MM.1S (cell line): Measurements from ENCODE around the gene DAP.

Experiments used
- DNase-seq: peaks from one replicate; pipeline ENCODE4 v3.0.0-alpha.2; 2015
- H2AFZ ChIP-seq: fragments of 300-600 bp; sonication (generic); 2 replicates; pipeline ENCODE4 v1.6.0; 2016; ENCODE audit warnings: antibody characterized with exemption, low read length
- H3F3A ChIP-seq: fragments of 300-600 bp; sonication (generic); 2 replicates; pipeline ENCODE4 v1.6.1; 2016; ENCODE audit warnings: mild to moderate bottlenecking, antibody characterized with exemption, low read length, moderate library complexity, mixed read lengths; ENCODE audit not compliant: insufficient read depth
- H3K27ac ChIP-seq: fragments of 300-600 bp; sonication (generic); 2 replicates; pipeline ENCODE4 v1.5.1; 2016; ENCODE audit warnings: mild to moderate bottlenecking, low read length
- H3K27me3 ChIP-seq: fragments of 300-600 bp; sonication (generic); replicated peaks from 2 replicates; pipeline ENCODE4 v1.6.0; 2016; ENCODE audit warnings: low read length; ENCODE audit not compliant: insufficient read depth
- H3K36me3 ChIP-seq: fragments of 300-600 bp; sonication (generic); replicated peaks from 2 replicates; pipeline ENCODE4 v1.6.1; 2016; ENCODE audit warnings: mild to moderate bottlenecking, low read length, mixed read lengths; ENCODE audit not compliant: insufficient read depth
- H3K4me1 ChIP-seq: fragments of 300-600 bp; sonication (generic); 2 replicates; pipeline ENCODE4 v1.6.1; 2016; ENCODE audit warnings: low read length, mixed read lengths
- H3K4me2 ChIP-seq: fragments of 300-600 bp; sonication (generic); 2 replicates; pipeline ENCODE4 v1.6.0; 2016; ENCODE audit warnings: low read depth, low read length
- H3K4me3 ChIP-seq: fragments of 300-600 bp; sonication (generic); 2 replicates; pipeline ENCODE4 v1.5.1; 2016; ENCODE audit warnings: low read length, mixed read lengths
- H3K79me2 ChIP-seq: fragments of 300-600 bp; sonication (generic); 2 replicates; pipeline ENCODE4 v1.6.1; 2016; ENCODE audit warnings: mixed run types, low read length, mixed read lengths
- H3K9ac ChIP-seq: fragments of 300-600 bp; sonication (generic); 2 replicates; pipeline ENCODE4 v1.6.1; 2016; ENCODE audit warnings: low read length, mixed read lengths
- H3K9me2 ChIP-seq: fragments of 300-600 bp; sonication (generic); replicated peaks from 2 replicates; pipeline ENCODE4 v1.6.1; 2016; ENCODE audit warnings: mild to moderate bottlenecking, low read length, mixed read lengths; ENCODE audit not compliant: insufficient read depth
- H3K9me3 ChIP-seq: fragments of 300-600 bp; sonication (generic); replicated peaks from 2 replicates; pipeline ENCODE4 v1.6.1; 2016; ENCODE audit warnings: mild to moderate bottlenecking, low read length, mixed read lengths; ENCODE audit not compliant: insufficient read depth
- H4K20me1 ChIP-seq: fragments of 300-600 bp; sonication (generic); 2 replicates; pipeline ENCODE4 v1.6.1; 2016; ENCODE audit warnings: mild to moderate bottlenecking, low read length, moderate library complexity, mixed read lengths; ENCODE audit not compliant: insufficient read depth
- EZH2 ChIP-seq: fragments of 300-600 bp; sonication (generic); optimal IDR thresholded peaks from 2 replicates; pipeline ENCODE3; 2017; ENCODE audit warnings: low read depth, mild to moderate bottlenecking, antibody characterized with exemption, low read length, mixed read lengths
- EZH2phosphoT487 ChIP-seq: fragments of 300-600 bp; sonication (generic); IDR thresholded peaks from 2 replicates; pipeline ENCODE4 v1.6.1; 2018; ENCODE audit warnings: antibody characterized with exemption, low read length
- TF ChIP-seq, protein P1 (sequence below): fragments of 300-600 bp; sonication (generic); IDR thresholded peaks from 2 replicates; pipeline ENCODE4 v1.5.1; 2016; ENCODE audit warnings: antibody characterized with exemption, low read length, mixed read lengths

DAP gene

DNA sequence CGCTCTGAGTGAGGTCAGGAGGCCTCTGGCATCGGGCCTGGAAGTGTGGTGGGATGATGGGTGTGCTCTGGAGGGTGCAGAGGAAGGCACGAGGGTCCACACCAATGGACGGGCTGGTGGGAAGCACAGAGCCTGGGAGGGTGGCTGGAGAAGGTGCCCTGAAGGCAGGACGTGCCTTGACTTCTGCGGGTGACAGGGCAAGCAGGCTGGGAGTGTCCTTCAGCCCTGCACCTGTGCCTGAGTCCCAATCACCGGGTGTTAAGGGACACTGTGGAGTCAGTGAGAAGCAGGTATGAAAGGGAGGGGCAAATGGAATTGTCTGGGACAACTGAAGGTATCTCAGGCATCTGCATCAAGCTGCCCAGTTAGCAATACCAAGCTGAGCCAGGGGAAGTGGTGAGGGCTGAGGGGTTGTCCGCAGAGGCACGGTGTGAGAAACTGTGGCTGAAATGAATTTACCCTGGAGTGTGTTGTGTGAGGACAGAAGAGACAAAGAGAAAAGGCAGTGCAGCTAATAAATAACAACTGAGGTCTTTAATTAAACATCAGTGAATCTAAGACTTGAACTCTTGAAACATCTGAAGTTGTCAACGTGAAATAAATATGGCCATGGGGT lies 50.4 kb downstream of the DAP start:
- H4K20me1 ChIP-seq, result no peaks in the 10 kb centered on the region
- no peak overlapping the region for H3K4me3 ChIP-seq
- no peaks in the 10 kb centered on the region for H3K36me3 ChIP-seq
- H3F3A ChIP-seq, result no peaks in the 10 kb centered on the region
- no peak overlapping the region for H3K27ac ChIP-seq
- H3K4me1 ChIP-seq, result no peaks in the 10 kb centered on the region
- no peak overlapping the region for H2AFZ ChIP-seq
- DNase-seq, result no peak
- no peaks in the 10 kb centered on the region for H3K9me2 ChIP-seq
- 0 out of 2 replicates have a peak, but pooled peaks cover 5% of the 10 kb centered on the region for H3K79me2 ChIP-seq
- no peak for TF ChIP-seq EZH2phosphoT487
- no peak for TF ChIP-seq EZH2
- TF ChIP-seq, protein P1, sequence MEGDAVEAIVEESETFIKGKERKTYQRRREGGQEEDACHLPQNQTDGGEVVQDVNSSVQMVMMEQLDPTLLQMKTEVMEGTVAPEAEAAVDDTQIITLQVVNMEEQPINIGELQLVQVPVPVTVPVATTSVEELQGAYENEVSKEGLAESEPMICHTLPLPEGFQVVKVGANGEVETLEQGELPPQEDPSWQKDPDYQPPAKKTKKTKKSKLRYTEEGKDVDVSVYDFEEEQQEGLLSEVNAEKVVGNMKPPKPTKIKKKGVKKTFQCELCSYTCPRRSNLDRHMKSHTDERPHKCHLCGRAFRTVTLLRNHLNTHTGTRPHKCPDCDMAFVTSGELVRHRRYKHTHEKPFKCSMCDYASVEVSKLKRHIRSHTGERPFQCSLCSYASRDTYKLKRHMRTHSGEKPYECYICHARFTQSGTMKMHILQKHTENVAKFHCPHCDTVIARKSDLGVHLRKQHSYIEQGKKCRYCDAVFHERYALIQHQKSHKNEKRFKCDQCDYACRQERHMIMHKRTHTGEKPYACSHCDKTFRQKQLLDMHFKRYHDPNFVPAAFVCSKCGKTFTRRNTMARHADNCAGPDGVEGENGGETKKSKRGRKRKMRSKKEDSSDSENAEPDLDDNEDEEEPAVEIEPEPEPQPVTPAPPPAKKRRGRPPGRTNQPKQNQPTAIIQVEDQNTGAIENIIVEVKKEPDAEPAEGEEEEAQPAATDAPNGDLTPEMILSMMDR, result no peak
- H3K27me3 ChIP-seq, result no peaks in the 10 kb centered on the region
- no peaks in the 10 kb centered on the region for H3K9me3 ChIP-seq
- no peak overlapping the region for H3K9ac ChIP-seq
- no peak overlapping the region for H3K4me2 ChIP-seq

DNA sequence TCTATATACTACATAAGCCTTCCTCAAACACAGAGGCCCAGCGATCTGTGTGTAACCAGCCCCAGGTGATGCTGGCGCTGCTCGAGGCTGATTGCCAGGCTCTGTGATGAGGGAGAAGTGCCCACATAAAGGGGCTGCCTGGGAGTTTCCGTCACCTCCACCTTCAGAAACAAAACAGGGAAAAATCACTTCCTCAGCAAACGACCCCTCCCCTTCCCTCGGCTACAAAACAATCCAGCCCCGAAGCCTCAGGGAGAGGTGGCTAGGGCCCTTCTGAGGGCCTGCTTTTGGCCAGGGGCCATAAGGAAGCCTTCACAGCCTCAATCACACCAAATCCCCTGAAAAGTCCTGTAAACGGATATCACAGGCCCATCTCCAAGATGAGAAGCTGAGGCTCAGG lies 51.1 kb downstream of the DAP start:
- Histone ChIP-seq H3K27me3 (no peaks in the 10 kb centered on the region), H3F3A (no peaks in the 10 kb centered on the region), H3K4me1 (no peaks in the 10 kb centered on the region), H3K27ac (no peak overlapping the region), H3K9me2 (no peaks in the 10 kb centered on the region), H3K9ac (no peak overlapping the region), H4K20me1 (no peaks in the 10 kb centered on the region), H3K36me3 (no peaks in the 10 kb centered on the region), H3K9me3 (no peaks in the 10 kb centered on the region), H2AFZ (no peak overlapping the region), H3K4me3 (no peak overlapping the region), H3K79me2 (0 out of 2 replicates have a peak, but pooled peaks cover 5% of the 10 kb centered on the region), H3K4me2 (no peak overlapping the region)
- no peak for TF ChIP-seq EZH2
- TF ChIP-seq, protein P1, result no peak
- no peak for TF ChIP-seq EZH2phosphoT487
- no peak for DNase-seq

DNA sequence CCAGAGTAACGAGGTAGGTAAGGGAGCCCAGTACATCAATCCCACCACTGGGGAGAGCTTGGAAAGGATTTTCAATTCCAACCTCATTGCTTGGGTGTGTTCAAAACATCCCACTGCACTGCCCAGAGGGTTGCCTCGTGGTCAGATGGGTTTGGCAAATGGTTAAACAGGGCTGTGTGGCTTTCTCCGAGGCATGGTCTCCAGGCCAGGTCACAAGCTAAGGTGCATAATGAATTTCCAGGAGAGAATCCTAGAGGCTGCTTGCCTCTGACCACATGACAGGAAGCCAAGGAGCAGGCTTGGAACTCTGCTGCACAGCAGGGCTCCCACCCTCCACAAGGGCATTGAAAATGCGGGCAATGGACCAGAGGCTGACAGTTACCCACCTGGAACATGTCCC lies 51.6 kb downstream of the DAP start:
- no peak for DNase-seq
- TF ChIP-seq EZH2phosphoT487 (no peak), EZH2 (no peak)
- TF ChIP-seq, protein P1, result no peak
- H3K9me2 ChIP-seq, result no peaks in the 10 kb centered on the region
- H3F3A ChIP-seq, result no peaks in the 10 kb centered on the region
- 0 out of 2 replicates have a peak, but pooled peaks cover 5% of the 10 kb centered on the region for H3K79me2 ChIP-seq
- no peak overlapping the region for H2AFZ ChIP-seq
- no peak overlapping the region for H3K4me2 ChIP-seq
- no peak overlapping the region for H3K4me3 ChIP-seq
- H3K36me3 ChIP-seq, result no peaks in the 10 kb centered on the region
- H3K9ac ChIP-seq, result no peak overlapping the region
- no peak overlapping the region for H3K27ac ChIP-seq
- no peaks in the 10 kb centered on the region for H3K27me3 ChIP-seq
- H3K9me3 ChIP-seq, result no peaks in the 10 kb centered on the region
- H4K20me1 ChIP-seq, result no peaks in the 10 kb centered on the region
- H3K4me1 ChIP-seq, result no peaks in the 10 kb centered on the region
